ENCODE results near the gene ISOC2.

ISOC2 gene

GRCh38 chr19:55488986-55489710 lies 27.7 kb upstream of the ISOC2 start:
- peak overlapping the region; percentile 60; the same call in 1 of the 2 replicates for H3K4me3 ChIP-seq (ENCODE audit: low read depth, low read length)
- H3K36me3 ChIP-seq (ENCODE audit: control insufficient read depth, insufficient read depth, low read length), result peaks cover 3% of the 10 kb centered on the region; the same call in 1 of the 2 replicates
- H3K9ac ChIP-seq (ENCODE audit: low read length), result no peak overlapping the region
- no peaks in the 10 kb centered on the region for H3K9me3 ChIP-seq (ENCODE audit: control insufficient read depth, insufficient read depth, low read depth, low read length)
- peaks cover 6% of the 10 kb centered on the region; the same call in 1 of the 2 replicates for H3K27me3 ChIP-seq (ENCODE audit: control insufficient read depth, insufficient read depth, low read length)
- peaks cover 57% of the 10 kb centered on the region for H3K4me1 ChIP-seq (ENCODE audit: control insufficient read depth, insufficient read depth, low read length)
- no peak overlapping the region for H3K27ac ChIP-seq (ENCODE audit: low read depth, low read length)

- Histone ChIP-seq H3K27ac (ENCODE audit: low read depth, low read length) (peak within 1 kb of the TSS; percentile 7; the same call in 1 of the 2 replicates), H3K27me3 (ENCODE audit: control insufficient read depth, insufficient read depth, low read length) (peaks cover 6% of the 10 kb centered on the region; the same call in 1 of the 2 replicates), H3K4me1 (ENCODE audit: control insufficient read depth, insufficient read depth, low read length) (peaks cover 55% of the 10 kb centered on the region), H3K9ac (ENCODE audit: low read length) (peak within 1 kb of the TSS; percentile 65), H3K36me3 (ENCODE audit: control insufficient read depth, insufficient read depth, low read length) (peaks cover 4% of the 10 kb centered on the region), H3K4me3 (ENCODE audit: low read depth, low read length) (peak within 1 kb of the TSS; percentile 60), H3K9me3 (ENCODE audit: control insufficient read depth, insufficient read depth, low read depth, low read length) (no peaks in the 10 kb centered on the region)
These were observed 26.7 kb upstream of the ISOC2 start, which contains the start of gene SSC5D for GRCh38 chr19:55487924-55488687. Gene SSC5D, plus strand, starts transcription at chr19:55488436. Its CDS starts 154 bp downstream, at chr19:55488590.

DNA sequence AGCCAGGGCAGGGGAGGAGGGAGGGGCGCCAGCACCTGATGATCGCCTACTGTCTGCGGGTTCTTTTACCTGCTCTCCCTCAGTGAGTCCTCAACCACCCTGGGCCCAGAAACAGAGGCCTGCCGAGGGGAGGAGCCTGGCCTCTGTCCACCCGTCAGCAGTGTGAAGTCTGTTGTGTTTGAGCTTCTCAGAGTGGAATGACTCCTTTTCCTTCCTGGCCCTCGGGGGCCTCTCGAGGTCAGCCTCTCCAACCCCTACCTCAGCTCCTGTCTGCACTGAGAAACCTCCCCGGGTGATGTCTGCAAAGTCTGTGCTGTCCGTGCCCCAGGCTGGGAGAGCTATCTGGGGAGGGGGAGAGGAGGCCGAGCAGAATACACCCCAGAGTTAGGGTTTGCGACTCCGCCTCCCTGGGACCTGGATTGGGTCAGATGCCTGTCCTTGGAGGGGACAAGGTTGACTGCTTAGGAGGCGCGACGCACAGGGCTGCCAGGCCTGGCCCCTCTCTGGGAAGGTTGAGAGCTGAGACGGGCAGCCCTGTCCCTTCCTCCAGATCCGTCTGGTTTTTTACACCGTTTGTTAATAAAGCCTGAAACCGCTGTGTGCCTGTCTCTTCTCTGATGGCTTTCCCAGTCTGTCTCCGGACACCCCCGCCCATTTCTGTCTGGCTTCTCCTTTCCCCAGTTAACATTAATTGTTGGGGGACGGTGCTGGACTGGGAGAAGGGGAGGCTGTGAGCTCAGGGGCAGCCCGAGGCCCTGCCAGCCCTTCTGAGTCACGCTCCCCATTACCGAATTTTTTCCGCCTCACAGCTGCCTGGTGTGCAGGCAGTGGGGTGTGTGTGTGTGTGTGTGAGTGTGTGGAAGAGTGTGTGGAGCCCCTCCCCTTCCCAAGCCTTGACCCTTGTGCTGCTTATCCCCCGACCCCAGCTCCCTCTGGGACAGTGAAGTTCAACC lies 25.8 kb upstream of the ISOC2 start:
- H3K36me3 ChIP-seq (ENCODE audit: control insufficient read depth, insufficient read depth, low read length), result peaks cover 11% of the 10 kb centered on the region
- H3K9me3 ChIP-seq (ENCODE audit: control insufficient read depth, insufficient read depth, low read depth, low read length), result no peaks in the 10 kb centered on the region
- H3K4me1 ChIP-seq (ENCODE audit: control insufficient read depth, insufficient read depth, low read length), result peaks cover 55% of the 10 kb centered on the region
- H3K27me3 ChIP-seq (ENCODE audit: control insufficient read depth, insufficient read depth, low read length), result peaks cover 6% of the 10 kb centered on the region; the same call in 1 of the 2 replicates
- H3K9ac ChIP-seq (ENCODE audit: low read length), result peak overlapping the region; percentile 47
- H3K4me3 ChIP-seq (ENCODE audit: low read depth, low read length), result peak overlapping the region; percentile 33; the same call in 1 of the 2 replicates
- peak overlapping the region; percentile 7; the same call in 1 of the 2 replicates for H3K27ac ChIP-seq (ENCODE audit: low read depth, low read length)

- peaks cover 57% of the 10 kb centered on the region for H3K4me1 ChIP-seq (ENCODE audit: control insufficient read depth, insufficient read depth, low read length)
These were observed 24.9 kb upstream of the ISOC2 start for GRCh38 chr19:55486043-55486970.

GRCh38 chr19:55485439-55486011 lies 24.1 kb upstream of the ISOC2 start:
- peaks cover 11% of the 10 kb centered on the region for H3K36me3 ChIP-seq (ENCODE audit: control insufficient read depth, insufficient read depth, low read length)
- peak overlapping the region; percentile 73 for H3K4me3 ChIP-seq (ENCODE audit: low read depth, low read length)
- peaks cover 3% of the 10 kb centered on the region; the same call in 1 of the 2 replicates for H3K27me3 ChIP-seq (ENCODE audit: control insufficient read depth, insufficient read depth, low read length)
- no peaks in the 10 kb centered on the region for H3K9me3 ChIP-seq (ENCODE audit: control insufficient read depth, insufficient read depth, low read depth, low read length)
- peak overlapping the region; percentile 74 for H3K9ac ChIP-seq (ENCODE audit: low read length)
- H3K4me1 ChIP-seq (ENCODE audit: control insufficient read depth, insufficient read depth, low read length), result peaks cover 57% of the 10 kb centered on the region
- peak overlapping the region; percentile 19 for H3K27ac ChIP-seq (ENCODE audit: low read depth, low read length)

More at GRCh38 chr19:55486043-55486970, 24.9 kb upstream of the ISOC2 start:
- Histone ChIP-seq H3K27me3 (ENCODE audit: control insufficient read depth, insufficient read depth, low read length) (peaks cover 3% of the 10 kb centered on the region; the same call in 1 of the 2 replicates), H3K9ac (ENCODE audit: low read length) (peak overlapping the region; percentile 68), H3K27ac (ENCODE audit: low read depth, low read length) (peak overlapping the region; percentile 7; the same call in 1 of the 2 replicates), H3K9me3 (ENCODE audit: control insufficient read depth, insufficient read depth, low read depth, low read length) (no peaks in the 10 kb centered on the region), H3K36me3 (ENCODE audit: control insufficient read depth, insufficient read depth, low read length) (peaks cover 11% of the 10 kb centered on the region), H3K4me3 (ENCODE audit: low read depth, low read length) (peak overlapping the region; percentile 73)

- peaks cover 11% of the 10 kb centered on the region for H3K36me3 ChIP-seq (ENCODE audit: control insufficient read depth, insufficient read depth, low read length)
- H3K4me1 ChIP-seq (ENCODE audit: control insufficient read depth, insufficient read depth, low read length), result peaks cover 57% of the 10 kb centered on the region
- peaks cover 3% of the 10 kb centered on the region; the same call in 1 of the 2 replicates for H3K27me3 ChIP-seq (ENCODE audit: control insufficient read depth, insufficient read depth, low read length)
- peak within 1 kb of the TSS; percentile 74 for H3K9ac ChIP-seq (ENCODE audit: low read length)
- no peaks in the 10 kb centered on the region for H3K9me3 ChIP-seq (ENCODE audit: control insufficient read depth, insufficient read depth, low read depth, low read length)
- H3K27ac ChIP-seq (ENCODE audit: low read depth, low read length), result peak within 1 kb of the TSS; percentile 19
- H3K4me3 ChIP-seq (ENCODE audit: low read depth, low read length), result peak within 1 kb of the TSS; percentile 73
These were observed 23.4 kb upstream of the ISOC2 start, which contains the start of gene NAT14 for GRCh38 chr19:55484593-55485438. Gene NAT14, plus strand, starts transcription at chr19:55485188. Its CDS starts 521 bp downstream, at chr19:55485709.

- Histone ChIP-seq H3K36me3 (ENCODE audit: control insufficient read depth, insufficient read depth, low read length) (peaks cover 11% of the 10 kb centered on the region), H3K27ac (ENCODE audit: low read depth, low read length) (no peak overlapping the region), H3K27me3 (ENCODE audit: control insufficient read depth, insufficient read depth, low read length) (no peaks in the 10 kb centered on the region), H3K9ac (ENCODE audit: low read length) (no peak overlapping the region), H3K4me1 (ENCODE audit: control insufficient read depth, insufficient read depth, low read length) (peaks cover 49% of the 10 kb centered on the region), H3K9me3 (ENCODE audit: control insufficient read depth, insufficient read depth, low read depth, low read length) (no peaks in the 10 kb centered on the region), H3K4me3 (ENCODE audit: low read depth, low read length) (peak overlapping the region; percentile 73)
These were observed 22.5 kb upstream of the ISOC2 start for GRCh38 chr19:55483706-55484592.

GRCh38 chr19:55482967-55483705 lies 21.7 kb upstream of the ISOC2 start:
- peaks cover 44% of the 10 kb centered on the region for H3K4me1 ChIP-seq (ENCODE audit: control insufficient read depth, insufficient read depth, low read length)
- H3K9ac ChIP-seq (ENCODE audit: low read length), result no peak overlapping the region

More at GRCh38 chr19:55482967-55483705, 21.7 kb upstream of the ISOC2 start:
- Histone ChIP-seq H3K27me3 (ENCODE audit: control insufficient read depth, insufficient read depth, low read length) (no peaks in the 10 kb centered on the region), H3K9me3 (ENCODE audit: control insufficient read depth, insufficient read depth, low read depth, low read length) (no peaks in the 10 kb centered on the region), H3K27ac (ENCODE audit: low read depth, low read length) (no peak overlapping the region), H3K36me3 (ENCODE audit: control insufficient read depth, insufficient read depth, low read length) (peaks cover 11% of the 10 kb centered on the region), H3K4me3 (ENCODE audit: low read depth, low read length) (no peak overlapping the region)

All from HUES6 (cell line).